ENCODE results near the gene BBS4.

DNA sequence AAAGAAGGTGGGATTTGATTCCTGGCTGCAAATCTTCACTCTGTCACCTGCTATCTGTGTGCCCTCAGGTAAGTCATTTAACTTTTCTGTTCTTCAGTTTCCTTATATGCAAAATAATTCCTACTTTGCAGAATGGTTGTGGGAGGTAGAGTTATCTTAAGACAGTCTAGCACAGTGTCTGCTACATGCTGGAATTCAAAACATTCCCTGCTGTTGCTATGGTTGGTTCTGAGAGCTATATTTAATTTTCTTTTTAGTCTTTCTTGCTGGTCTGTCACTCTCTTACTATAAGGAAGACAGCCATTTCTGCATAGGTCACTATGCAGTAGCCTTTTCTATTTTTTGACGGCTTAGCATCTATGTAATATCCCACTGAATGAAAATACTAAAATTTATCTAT, 101.5 kb downstream of the BBS4 start:
- no peak for TF ChIP-seq POLR2A (IDR thresholded peaks at IDR 0.05)
- TF ChIP-seq, protein P1, sequence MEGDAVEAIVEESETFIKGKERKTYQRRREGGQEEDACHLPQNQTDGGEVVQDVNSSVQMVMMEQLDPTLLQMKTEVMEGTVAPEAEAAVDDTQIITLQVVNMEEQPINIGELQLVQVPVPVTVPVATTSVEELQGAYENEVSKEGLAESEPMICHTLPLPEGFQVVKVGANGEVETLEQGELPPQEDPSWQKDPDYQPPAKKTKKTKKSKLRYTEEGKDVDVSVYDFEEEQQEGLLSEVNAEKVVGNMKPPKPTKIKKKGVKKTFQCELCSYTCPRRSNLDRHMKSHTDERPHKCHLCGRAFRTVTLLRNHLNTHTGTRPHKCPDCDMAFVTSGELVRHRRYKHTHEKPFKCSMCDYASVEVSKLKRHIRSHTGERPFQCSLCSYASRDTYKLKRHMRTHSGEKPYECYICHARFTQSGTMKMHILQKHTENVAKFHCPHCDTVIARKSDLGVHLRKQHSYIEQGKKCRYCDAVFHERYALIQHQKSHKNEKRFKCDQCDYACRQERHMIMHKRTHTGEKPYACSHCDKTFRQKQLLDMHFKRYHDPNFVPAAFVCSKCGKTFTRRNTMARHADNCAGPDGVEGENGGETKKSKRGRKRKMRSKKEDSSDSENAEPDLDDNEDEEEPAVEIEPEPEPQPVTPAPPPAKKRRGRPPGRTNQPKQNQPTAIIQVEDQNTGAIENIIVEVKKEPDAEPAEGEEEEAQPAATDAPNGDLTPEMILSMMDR (IDR thresholded peaks at IDR 0.05): no peak
